Activated naive CD8-positive, alpha-beta T cell treated with anti-CD3 and anti-CD28 coated beads, Interleukin-2, amount 10 ng/mL, durations not matched to agents 7 days and 5 days (primary cell): ENCODE results near the gene VOPP1. TPM values are rescaled to one million over a fixed set of nuclear protein-coding genes. Genes with fewer than 3 reads are reported as not detected.

Experiments used
- ATAC-seq: fragments of 150-1000 bp; cut with Tn5 transposase; one replicate; pipeline ENCODE4 v1.10.0; 2021; ENCODE audit warnings: low read depth, moderate library complexity
- POLR2A ChIA-PET: fragments of 350-600 bp; sonication (Branson Sonifier 250); formaldehyde crosslinking; loops from one replicate; lab custom pipeline; 2021; ENCODE audit warnings: antibody characterized with exemption; lab: Charles Lee
- DNase-seq: peaks from one replicate; pipeline ENCODE4 v3.0.0; 2021
- H3K27ac Mint-ChIP-seq: one replicate; pipeline ENCODE4 v1.8.0; 2022; ENCODE audit warnings: mild to moderate bottlenecking, mixed read lengths
- H3K27me3 Mint-ChIP-seq: one replicate; pipeline ENCODE4 v1.8.0; 2022; ENCODE audit warnings: mild to moderate bottlenecking, moderate library complexity, mixed read lengths
- H3K36me3 Mint-ChIP-seq: one replicate; pipeline ENCODE4 v1.8.0; 2021; ENCODE audit warnings: mild to moderate bottlenecking, mixed read lengths
- H3K4me1 Mint-ChIP-seq: one replicate; pipeline ENCODE4 v1.8.0; 2021; ENCODE audit warnings: mixed read lengths
- H3K4me3 Mint-ChIP-seq: one replicate; pipeline ENCODE4 v1.8.0; 2022; ENCODE audit warnings: mild to moderate bottlenecking, moderate library complexity, mixed read lengths
- H3K9me3 Mint-ChIP-seq: one replicate; pipeline ENCODE4 v1.8.0; 2021; ENCODE audit warnings: mixed read lengths
- total RNA-seq, 2 experiments: library from RNA; stranded (reverse); gene quantifications; one replicate each; pipeline ENCODE4 v1.2.3, GENCODE V29; 2021

The VOPP1 gene
- total RNA-seq, 2 experiments from 2014 or later: 50.0 to 50.1 TPM

GRCh38 chr7:55532150-55532917 lies 40.0 kb downstream of the VOPP1 start:
- POLR2A ChIA-PET: interaction anchor here (1.1 to 3.9 kb wide), 2 partner anchors 39 to 223 kb away, joined by 4 to 47 read pairs; partner anchors contain the start of gene VOPP1
- H3K27ac Mint-ChIP-seq: no peak overlapping the region
- no peaks in the 10 kb centered on the region for H3K27me3 Mint-ChIP-seq
- H3K36me3 Mint-ChIP-seq: peaks cover 8% of the 10 kb centered on the region
- ATAC-seq (no peak), DNase-seq (no peak)
- H3K4me3 Mint-ChIP-seq: no peak overlapping the region
- peaks cover 54% of the 10 kb centered on the region for H3K4me1 Mint-ChIP-seq
- no peaks in the 10 kb centered on the region for H3K9me3 Mint-ChIP-seq

GRCh38 chr7:55531536-55531935 lies 40.8 kb downstream of the VOPP1 start:
- no peak for DNase-seq
- ATAC-seq: no peak
- no peaks in the 10 kb centered on the region for H3K27me3 Mint-ChIP-seq
- POLR2A ChIA-PET: no interaction called here
- H3K4me3 Mint-ChIP-seq: no peak overlapping the region
- H3K36me3 Mint-ChIP-seq: peaks cover 8% of the 10 kb centered on the region
- no peaks in the 10 kb centered on the region for H3K9me3 Mint-ChIP-seq
- no peak overlapping the region for H3K27ac Mint-ChIP-seq
- peaks cover 48% of the 10 kb centered on the region for H3K4me1 Mint-ChIP-seq

GRCh38 chr7:55527307-55527706 lies 45.0 kb downstream of the VOPP1 start:
- no peak for ATAC-seq
- Mint-ChIP-seq H3K27me3 (no peaks in the 10 kb centered on the region), H3K4me1 (peaks cover 9% of the 10 kb centered on the region), H3K4me3 (no peak overlapping the region), H3K27ac (no peak overlapping the region), H3K36me3 (peaks cover 6% of the 10 kb centered on the region), H3K9me3 (no peaks in the 10 kb centered on the region)
- no peak for DNase-seq
- POLR2A ChIA-PET: no interaction called here

GRCh38 chr7:55526770-55527169 lies 45.5 kb downstream of the VOPP1 start:
- H3K27me3 Mint-ChIP-seq: no peaks in the 10 kb centered on the region
- H3K4me3 Mint-ChIP-seq: no peak overlapping the region
- no peak overlapping the region for H3K27ac Mint-ChIP-seq
- DNase-seq: no peak
- peaks cover 6% of the 10 kb centered on the region for H3K36me3 Mint-ChIP-seq
- POLR2A ChIA-PET: no interaction called here
- H3K9me3 Mint-ChIP-seq: no peaks in the 10 kb centered on the region
- peaks cover 9% of the 10 kb centered on the region for H3K4me1 Mint-ChIP-seq
- no peak for ATAC-seq

- DNase-seq (no peak), ATAC-seq (no peak)
- peaks cover 3% of the 10 kb centered on the region for H3K36me3 Mint-ChIP-seq
- no peak overlapping the region for H3K27ac Mint-ChIP-seq
- peaks cover 7% of the 10 kb centered on the region for H3K4me1 Mint-ChIP-seq
- H3K9me3 Mint-ChIP-seq: no peaks in the 10 kb centered on the region
- POLR2A ChIA-PET: no interaction called here
- H3K27me3 Mint-ChIP-seq: no peaks in the 10 kb centered on the region
- no peak overlapping the region for H3K4me3 Mint-ChIP-seq
These were observed 46.0 kb downstream of the VOPP1 start for GRCh38 chr7:55526329-55526728.

- Mint-ChIP-seq H3K9me3 (no peaks in the 10 kb centered on the region), H3K4me1 (peaks cover 2% of the 10 kb centered on the region), H3K27me3 (no peaks in the 10 kb centered on the region), H3K36me3 (peaks cover 7% of the 10 kb centered on the region), H3K27ac (no peak overlapping the region), H3K4me3 (no peak overlapping the region)
- POLR2A ChIA-PET: no interaction called here
- DNase-seq: no peak
- ATAC-seq: no peak
These were observed 47.6 kb downstream of the VOPP1 start for GRCh38 chr7:55524558-55525310.

- DNase-seq: no peak
- H3K4me3 Mint-ChIP-seq: no peak overlapping the region
These were observed 48.9 kb downstream of the VOPP1 start for GRCh38 chr7:55523366-55523765.

GRCh38 chr7:55521917-55522902 lies 50.1 kb downstream of the VOPP1 start:
- POLR2A ChIA-PET: no interaction called here
- Mint-ChIP-seq H3K9me3 (no peaks in the 10 kb centered on the region), H3K27me3 (no peaks in the 10 kb centered on the region), H3K4me3 (no peak overlapping the region), H3K27ac (no peak overlapping the region), H3K4me1 (peaks cover 2% of the 10 kb centered on the region), H3K36me3 (peaks cover 10% of the 10 kb centered on the region)
- no peak for DNase-seq
- no peak for ATAC-seq

More at GRCh38 chr7:55523366-55523765, 48.9 kb downstream of the VOPP1 start:
- peaks cover 2% of the 10 kb centered on the region for H3K4me1 Mint-ChIP-seq
- H3K36me3 Mint-ChIP-seq: peaks cover 7% of the 10 kb centered on the region
- no peak overlapping the region for H3K27ac Mint-ChIP-seq
- no peak for ATAC-seq
- no peaks in the 10 kb centered on the region for H3K27me3 Mint-ChIP-seq
- H3K9me3 Mint-ChIP-seq: no peaks in the 10 kb centered on the region
- POLR2A ChIA-PET: no interaction called here

GRCh38 chr7:55521512-55521911 lies 50.8 kb downstream of the VOPP1 start:
- Mint-ChIP-seq H3K27ac (no peak overlapping the region), H3K9me3 (no peaks in the 10 kb centered on the region), H3K27me3 (no peaks in the 10 kb centered on the region), H3K36me3 (peaks cover 10% of the 10 kb centered on the region), H3K4me1 (no peaks in the 10 kb centered on the region), H3K4me3 (no peak overlapping the region)
- POLR2A ChIA-PET: no interaction called here
- no peak for DNase-seq
- ATAC-seq: no peak

GRCh38 chr7:55520426-55521140 lies 51.7 kb downstream of the VOPP1 start:
- Mint-ChIP-seq H3K36me3 (peaks cover 10% of the 10 kb centered on the region), H3K4me3 (no peak overlapping the region), H3K4me1 (peaks cover 6% of the 10 kb centered on the region), H3K27me3 (no peaks in the 10 kb centered on the region), H3K27ac (no peak overlapping the region), H3K9me3 (no peaks in the 10 kb centered on the region)
- POLR2A ChIA-PET: no interaction called here
- DNase-seq: no peak
- ATAC-seq: no peak

- ATAC-seq: no peak
- H3K27me3 Mint-ChIP-seq: no peaks in the 10 kb centered on the region
- H3K4me3 Mint-ChIP-seq: no peak overlapping the region
- no peak for DNase-seq
- H3K9me3 Mint-ChIP-seq: no peaks in the 10 kb centered on the region
- H3K4me1 Mint-ChIP-seq: peaks cover 6% of the 10 kb centered on the region
- no peak overlapping the region for H3K27ac Mint-ChIP-seq
- H3K36me3 Mint-ChIP-seq: peaks cover 10% of the 10 kb centered on the region
- POLR2A ChIA-PET: no interaction called here
These were observed 53.5 kb downstream of the VOPP1 start for GRCh38 chr7:55518836-55519235.

- peaks cover 10% of the 10 kb centered on the region for H3K36me3 Mint-ChIP-seq
These were observed 54.2 kb downstream of the VOPP1 start for GRCh38 chr7:55517936-55518689.

More at GRCh38 chr7:55517936-55518689, 54.2 kb downstream of the VOPP1 start:
- Mint-ChIP-seq H3K9me3 (no peaks in the 10 kb centered on the region), H3K27me3 (no peaks in the 10 kb centered on the region), H3K27ac (no peak overlapping the region), H3K4me3 (no peak overlapping the region), H3K4me1 (peaks cover 6% of the 10 kb centered on the region)
- no peak for ATAC-seq
- DNase-seq: no peak
- POLR2A ChIA-PET: no interaction called here
